Mesendoderm (in vitro differentiated cells): Measurements from ENCODE around the gene ZNF469.

Experiments used
- DNase-seq: peaks from one replicate; pipeline ENCODE4 v3.0.0; 2013
- H2AK5ac ChIP-seq: 2 replicates; pipeline ENCODE4 v1.6.1; 2013; ENCODE audit warnings: low read length, inconsistent platforms
- H2BK120ac ChIP-seq: 2 replicates; pipeline ENCODE4 v1.6.1; 2013; ENCODE audit warnings: low read depth, mild to moderate bottlenecking, low read length, moderate library complexity, mixed read lengths
- H2BK15ac ChIP-seq: replicated peaks from 2 replicates; pipeline ENCODE4 v1.6.1; 2013; ENCODE audit warnings: low read depth, mild to moderate bottlenecking, moderate library complexity
- H2BK5ac ChIP-seq: 2 replicates; pipeline ENCODE4 v1.6.1; 2013; ENCODE audit warnings: low read length, inconsistent platforms
- H3K18ac ChIP-seq: 2 replicates; pipeline ENCODE4 v1.6.1; 2013; ENCODE audit warnings: mild to moderate bottlenecking, low read length, mixed read lengths
- H3K23ac ChIP-seq: one replicate; pipeline ENCODE4 v1.6.1; 2013; ENCODE audit warnings: low read length
- H3K27ac ChIP-seq: 2 replicates; pipeline ENCODE4 v1.5.1; 2013; ENCODE audit warnings: low read depth, mild to moderate bottlenecking, inconsistent platforms, low read length, moderate library complexity
- H3K27me3 ChIP-seq: 2 replicates; pipeline ENCODE4 v1.6.1; 2013; ENCODE audit warnings: low read length, control low read depth, mild to moderate bottlenecking, inconsistent platforms; ENCODE audit not compliant: insufficient read depth, poor library complexity
- H3K36me3 ChIP-seq: 2 replicates; pipeline ENCODE4 v1.6.1; 2013; ENCODE audit warnings: low read length, inconsistent platforms; ENCODE audit not compliant: control insufficient read depth, insufficient read depth
- H3K4ac ChIP-seq: one replicate; pipeline ENCODE4 v1.6.1; 2013; ENCODE audit warnings: low read depth, mild to moderate bottlenecking, low read length, moderate library complexity
- H3K4me1 ChIP-seq: 2 replicates; pipeline ENCODE4 v1.6.1; 2013; ENCODE audit warnings: low read depth, low read length, inconsistent platforms; ENCODE audit not compliant: control insufficient read depth
- H3K4me2 ChIP-seq: 2 replicates; pipeline ENCODE4 v1.6.1; 2013; ENCODE audit warnings: low read length
- H3K4me3 ChIP-seq: 2 replicates; pipeline ENCODE4 v1.5.1; 2013; ENCODE audit warnings: mild to moderate bottlenecking, low read length
- H3K56ac ChIP-seq: one replicate; pipeline ENCODE4 v1.6.1; 2013; ENCODE audit warnings: low read length
- H3K79me1 ChIP-seq: 2 replicates; pipeline ENCODE4 v1.6.1; 2013; ENCODE audit warnings: low read length, inconsistent platforms
- H3K79me2 ChIP-seq: 2 replicates; pipeline ENCODE4 v1.6.1; 2013; ENCODE audit warnings: mild to moderate bottlenecking, low read length; ENCODE audit not compliant: control insufficient read depth, insufficient read depth
- H3K9ac ChIP-seq: 2 replicates; pipeline ENCODE4 v1.6.1; 2013; ENCODE audit warnings: low read length, inconsistent platforms
- H4K5ac ChIP-seq: one replicate; pipeline ENCODE4 v1.6.1; 2013; ENCODE audit warnings: low read length
- H4K8ac ChIP-seq: one replicate; pipeline ENCODE4 v1.6.1; 2013; ENCODE audit warnings: low read depth, mild to moderate bottlenecking, control low read depth, low read length, moderate library complexity
- WGBS: extraction: QIAGEN DNeasy Blood & Tissue Kit; methylation state at CpG from one replicate; pipeline ENCODE4 v1.1.7; 2013; ENCODE audit warnings: low lambda C conversion rate, missing lambda C conversion rate; ENCODE audit not compliant: insufficient coverage; ENCODE audit errors: extremely low coverage; 5-methylcytosine and 5-hydroxymethylcytosine counted together

Gene ZNF469

DNA sequence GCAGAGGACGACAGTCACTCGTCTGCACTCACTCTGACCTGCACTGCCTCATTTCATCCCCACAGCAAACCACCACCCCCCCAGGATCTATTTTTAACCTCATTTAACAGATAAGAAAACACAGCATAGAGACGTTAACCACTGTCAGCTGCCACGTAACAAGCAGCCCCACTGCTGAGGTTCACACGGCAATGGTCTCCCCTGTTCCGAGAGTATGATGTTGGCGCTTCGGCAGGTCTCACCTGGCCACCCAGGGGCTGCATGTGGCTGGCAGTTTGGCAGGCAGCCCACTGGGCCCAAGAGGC is 16.1 kb downstream of the ZNF469 start:
- Histone ChIP-seq H3K4ac (no peak overlapping the region), H3K4me3 (no peak overlapping the region), H2BK120ac (no peak overlapping the region), H3K18ac (no peak overlapping the region), H2BK15ac (no peak overlapping the region), H4K8ac (no peak overlapping the region), H3K79me2 (no peaks in the 10 kb centered on the region), H2AK5ac (no peak overlapping the region), H2BK5ac (no peak overlapping the region), H3K56ac (no peak overlapping the region), H4K5ac (no peak overlapping the region), H3K4me2 (no peak overlapping the region), H3K79me1 (no peaks in the 10 kb centered on the region), H3K4me1 (no peaks in the 10 kb centered on the region), H3K36me3 (no peaks in the 10 kb centered on the region), H3K27ac (no peak overlapping the region), H3K23ac (no peak overlapping the region), H3K9ac (no peak overlapping the region), H3K27me3 (no peaks in the 10 kb centered on the region)
- WGBS: no CpG with 5 or more reads among the region's 8 CpGs
- DNase-seq: no peak

DNA sequence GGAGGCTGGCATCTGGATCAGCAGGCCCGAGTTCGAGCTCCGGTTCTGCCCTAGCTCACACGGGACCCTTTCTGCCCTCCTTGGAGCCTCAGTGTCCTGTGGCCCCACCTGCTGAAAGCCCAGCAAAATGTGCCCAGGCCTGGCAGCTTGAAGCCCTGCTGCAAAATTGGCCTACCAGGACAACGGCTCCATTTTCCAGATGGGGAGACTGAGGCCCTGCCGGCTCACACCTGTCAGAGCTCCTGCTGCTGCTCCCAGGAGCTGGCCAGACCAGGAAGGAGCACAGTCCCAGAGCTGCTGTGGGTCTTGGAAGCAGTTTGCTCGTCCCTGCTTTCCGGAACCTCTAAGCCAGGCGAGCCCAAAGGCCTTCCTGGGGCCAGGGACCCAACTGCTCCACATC is 17.4 kb downstream of the ZNF469 start:
- no peak overlapping the region for H2BK5ac ChIP-seq
- no peak overlapping the region for H3K4me2 ChIP-seq
- WGBS: no CpG with 5 or more reads among the region's 9 CpGs
- no peak overlapping the region for H3K4me3 ChIP-seq
- H2BK120ac ChIP-seq: no peak overlapping the region
- H3K36me3 ChIP-seq: no peaks in the 10 kb centered on the region
- H4K5ac ChIP-seq: no peak overlapping the region
- H3K79me2 ChIP-seq: no peaks in the 10 kb centered on the region
- no peaks in the 10 kb centered on the region for H3K4me1 ChIP-seq
- H3K56ac ChIP-seq: no peak overlapping the region
- no peak overlapping the region for H4K8ac ChIP-seq
- H3K27ac ChIP-seq: no peak overlapping the region
- no peak overlapping the region for H2AK5ac ChIP-seq
- H2BK15ac ChIP-seq: no peak overlapping the region
- no peaks in the 10 kb centered on the region for H3K79me1 ChIP-seq
- no peak for DNase-seq
- no peak overlapping the region for H3K9ac ChIP-seq
- H3K4ac ChIP-seq: no peak overlapping the region
- no peaks in the 10 kb centered on the region for H3K27me3 ChIP-seq
- H3K18ac ChIP-seq: no peak overlapping the region
- H3K23ac ChIP-seq: no peak overlapping the region

DNA sequence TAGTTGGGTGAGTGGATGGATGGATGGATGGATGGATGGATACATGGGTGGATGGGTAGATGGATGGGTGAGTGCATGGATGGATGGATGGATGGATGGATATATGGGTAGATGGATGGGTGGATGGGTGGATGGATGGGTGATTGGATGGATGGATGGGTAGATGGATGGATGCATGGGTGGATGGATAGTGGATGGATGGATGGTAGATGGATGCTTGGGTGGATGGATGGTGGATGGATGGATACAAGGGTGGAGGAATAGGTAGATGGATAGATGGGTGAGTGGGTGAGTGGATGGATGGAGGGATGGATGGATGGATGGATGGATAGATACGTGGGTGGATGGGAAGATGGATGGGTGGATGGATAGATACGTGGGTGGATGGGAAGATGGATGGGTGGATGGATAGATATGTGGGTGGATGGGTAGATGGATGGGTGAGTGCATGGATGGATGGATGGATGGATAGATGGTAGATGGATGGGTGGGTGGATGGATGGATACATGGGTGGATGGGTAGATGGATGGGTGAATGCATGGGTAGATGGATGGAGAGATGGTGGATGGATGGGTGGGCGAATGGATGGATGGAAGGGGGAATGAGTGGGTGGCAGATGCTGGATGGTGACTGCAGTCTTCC is 19.0 kb downstream of the ZNF469 start:
- H3K79me1 ChIP-seq: no peaks in the 10 kb centered on the region
- H2BK15ac ChIP-seq: no peak overlapping the region
- H3K4me2 ChIP-seq: no peak overlapping the region
- H2BK120ac ChIP-seq: no peak overlapping the region
- H3K56ac ChIP-seq: no peak overlapping the region
- no peak overlapping the region for H3K4ac ChIP-seq
- DNase-seq: no peak
- no peak overlapping the region for H3K23ac ChIP-seq
- 93% methylated on average over 2 of the region's 3 CpGs for WGBS
- no peaks in the 10 kb centered on the region for H3K27me3 ChIP-seq
- H3K9ac ChIP-seq: no peak overlapping the region
- no peak overlapping the region for H3K27ac ChIP-seq
- H4K8ac ChIP-seq: no peak overlapping the region
- no peak overlapping the region for H4K5ac ChIP-seq
- no peaks in the 10 kb centered on the region for H3K4me1 ChIP-seq
- no peak overlapping the region for H3K18ac ChIP-seq
- H3K36me3 ChIP-seq: no peaks in the 10 kb centered on the region
- H3K4me3 ChIP-seq: no peak overlapping the region
- no peak overlapping the region for H2AK5ac ChIP-seq
- H3K79me2 ChIP-seq: no peaks in the 10 kb centered on the region
- H2BK5ac ChIP-seq: no peak overlapping the region

- Histone ChIP-seq H3K27ac (no peak overlapping the region), H2AK5ac (no peak overlapping the region), H2BK15ac (no peak overlapping the region), H3K4me2 (no peak overlapping the region), H3K4me1 (no peaks in the 10 kb centered on the region), H3K9ac (no peak overlapping the region), H2BK120ac (no peak overlapping the region), H4K5ac (no peak overlapping the region), H3K79me2 (no peaks in the 10 kb centered on the region), H3K27me3 (no peaks in the 10 kb centered on the region), H4K8ac (no peak overlapping the region), H3K18ac (no peak overlapping the region), H3K4ac (no peak overlapping the region), H3K23ac (no peak overlapping the region), H3K4me3 (no peak overlapping the region), H3K36me3 (no peaks in the 10 kb centered on the region), H3K79me1 (no peaks in the 10 kb centered on the region), H3K56ac (no peak overlapping the region), H2BK5ac (no peak overlapping the region)
- no CpG with 5 or more reads among the region's 24 CpGs for whole genome bisulfite sequencing
- no peak for DNase-seq
These were observed 19.9 kb downstream of the ZNF469 start for GRCh38 chr16:88402551-88403240.

DNA sequence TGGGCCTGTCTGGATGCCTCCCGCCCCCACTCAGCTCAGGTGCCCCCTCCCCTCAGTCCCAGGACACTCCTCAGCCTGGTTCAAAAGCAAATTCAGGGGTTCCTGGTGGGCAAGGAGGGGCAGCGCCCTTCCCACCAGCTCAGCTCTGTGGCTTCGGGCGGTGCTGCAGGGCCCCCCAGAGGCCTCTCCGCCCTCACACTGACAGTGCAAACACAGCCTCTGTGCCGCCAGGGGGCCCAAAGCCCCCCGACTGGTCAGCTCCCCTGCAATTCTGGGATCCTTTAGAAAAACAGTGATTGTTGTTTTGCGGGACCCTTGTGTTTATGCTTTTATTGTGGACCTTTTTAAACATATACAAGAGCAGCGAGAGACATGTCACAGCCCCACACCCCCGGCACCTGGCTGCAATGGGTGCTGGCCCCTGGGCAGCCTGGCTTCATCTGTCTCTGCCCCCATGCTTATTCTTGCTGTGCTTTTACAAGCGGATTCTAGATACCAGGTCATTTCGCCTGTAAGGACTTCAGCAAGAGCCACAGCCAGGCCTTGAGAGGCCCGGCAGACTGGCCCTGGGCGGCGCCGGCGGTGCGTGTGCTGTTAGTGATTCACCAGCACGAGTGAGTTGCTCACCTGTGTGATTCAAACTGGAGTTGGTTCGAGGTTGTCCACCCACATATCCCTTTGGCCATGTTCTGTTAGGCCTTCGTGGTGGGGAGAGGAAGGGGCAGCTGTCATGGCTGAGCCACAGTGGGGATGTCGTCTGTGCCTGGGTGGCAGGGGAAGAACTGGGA is 21.2 kb downstream of the ZNF469 start:
- DNase-seq: no peak
- WGBS: no CpG with 5 or more reads among the region's 22 CpGs
- no peak overlapping the region for H3K4me2 ChIP-seq
- no peak overlapping the region for H3K18ac ChIP-seq
- no peak overlapping the region for H4K8ac ChIP-seq
- no peak overlapping the region for H3K56ac ChIP-seq
- no peak overlapping the region for H3K27ac ChIP-seq
- no peak overlapping the region for H3K23ac ChIP-seq
- no peak overlapping the region for H2AK5ac ChIP-seq
- H3K36me3 ChIP-seq: no peaks in the 10 kb centered on the region
- H4K5ac ChIP-seq: no peak overlapping the region
- no peaks in the 10 kb centered on the region for H3K27me3 ChIP-seq
- no peaks in the 10 kb centered on the region for H3K4me1 ChIP-seq
- H3K9ac ChIP-seq: no peak overlapping the region
- no peaks in the 10 kb centered on the region for H3K79me2 ChIP-seq
- H2BK120ac ChIP-seq: no peak overlapping the region
- no peak overlapping the region for H2BK5ac ChIP-seq
- no peak overlapping the region for H3K4ac ChIP-seq
- H2BK15ac ChIP-seq: no peak overlapping the region
- no peaks in the 10 kb centered on the region for H3K79me1 ChIP-seq
- H3K4me3 ChIP-seq: no peak overlapping the region
